Activated naive CD8-positive, alpha-beta T cell treated with anti-CD3 and anti-CD28 coated beads, Interleukin-2, amount 50 U/mL, for 24 hours (primary cell): ENCODE data around the gene BEX3.

Experiments used
- ATAC-seq: fragments of 150-1000 bp; cut with Tn5 transposase; one replicate; pipeline ENCODE4 v1.10.0; 2021
- DNase-seq: peaks from one replicate; pipeline ENCODE4 v3.0.0; 2021
- H3K27ac Mint-ChIP-seq: one replicate; pipeline ENCODE4 v1.8.0; 2021; ENCODE audit warnings: mild to moderate bottlenecking, mixed read lengths
- H3K27me3 Mint-ChIP-seq: one replicate; pipeline ENCODE4 v1.8.0; 2021; ENCODE audit warnings: mixed read lengths
- H3K36me3 Mint-ChIP-seq: one replicate; pipeline ENCODE4 v1.8.0; 2021; ENCODE audit warnings: low read depth, mixed read lengths
- H3K4me1 Mint-ChIP-seq: one replicate; pipeline ENCODE4 v1.8.0; 2021; ENCODE audit warnings: mixed read lengths
- H3K4me3 Mint-ChIP-seq: one replicate; pipeline ENCODE4 v1.8.0; 2021; ENCODE audit warnings: mild to moderate bottlenecking, moderate library complexity, mixed read lengths
- H3K9me3 Mint-ChIP-seq: one replicate; pipeline ENCODE4 v1.8.0; 2021; ENCODE audit warnings: mixed read lengths

BEX3 gene

DNA sequence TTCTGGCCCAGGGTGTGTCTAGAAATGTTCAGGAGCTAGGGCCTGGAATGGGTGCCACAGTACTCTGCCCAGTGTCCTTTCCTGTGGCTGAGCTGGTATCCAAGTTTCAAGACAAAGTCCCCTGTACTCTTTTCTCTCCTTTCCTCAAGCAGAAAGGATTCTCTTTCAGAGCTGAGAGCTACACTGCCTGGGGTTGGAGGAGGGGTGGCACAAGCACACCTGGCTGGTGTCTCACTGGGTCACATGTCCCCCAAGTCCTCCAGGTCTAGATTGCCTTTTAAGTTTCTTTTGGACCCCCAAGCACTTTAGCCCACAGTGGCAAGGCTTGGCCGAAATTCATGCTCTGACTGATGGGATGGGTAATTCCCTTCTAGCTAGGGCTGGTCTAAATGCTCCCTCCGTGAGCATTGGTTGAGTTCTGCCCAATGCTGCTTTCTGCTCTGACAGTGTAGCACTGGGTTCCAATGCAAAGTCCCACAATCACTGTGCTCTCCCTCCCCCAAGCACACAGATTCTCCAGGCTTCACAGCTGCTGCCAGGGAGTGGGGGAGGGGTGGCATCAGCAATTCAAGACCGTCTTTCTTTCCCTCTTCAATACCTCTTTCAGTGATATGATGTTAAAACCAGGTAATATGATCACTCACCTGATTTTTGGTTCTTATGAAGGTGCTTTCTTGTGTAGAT is 47.8 kb downstream of the BEX3 start:
- Mint-ChIP-seq H3K27me3 (no peaks in the 10 kb centered on the region), H3K27ac (no peak overlapping the region), H3K9me3 (no peaks in the 10 kb centered on the region), H3K4me1 (no peaks in the 10 kb centered on the region), H3K36me3 (no peaks in the 10 kb centered on the region), H3K4me3 (no peak overlapping the region)
- ATAC-seq = no peak
- DNase-seq = no peak
